HepG2 (cell line): ENCODE results near the gene CD180. TPM values are rescaled to one million over a fixed set of nuclear protein-coding genes. Genes with fewer than 3 reads are reported as not detected.

Experiments used
- ATAC-seq: fragments of 200-7000 bp; cut with Tn5 transposase; 3 replicates; pipeline ENCODE4 v1.9.1; 2020; ENCODE audit warnings: mild to moderate bottlenecking, moderate library complexity
- BruUV-seq: library from RNA; stranded (reverse); fragments of 400-500 nt; replicated peaks from 2 replicates; lab custom pipeline; 2021; lab: Mats Ljungman, UMichigan
- CTCF ChIA-PET: fragments of 300-600 bp; formaldehyde crosslinking; extraction: SDS; loops from one replicate; lab custom pipeline; 2021; ENCODE audit warnings: low total read pairs, inconsistent platforms, low intra/inter-chr PET ratio; lab: Yijun Ruan, JAX
- POLR2A ChIA-PET: fragments of 350-600 bp; sonication (Branson Sonifier 250); formaldehyde crosslinking; loops from one replicate; lab custom pipeline; 2020; ENCODE audit warnings: antibody characterized with exemption, inconsistent platforms; lab: Yijun Ruan, JAX
- DNase-seq: peaks from one replicate; pipeline ENCODE4 v3.0.0-alpha.2; 2015; ENCODE audit warnings: low spot score
- FAIRE-seq: peaks from 3 replicates; lab custom pipeline; 2011; peaks lifted over from hg19 to GRCh38; lab: Jason Lieb, UNC
- H2AFZ ChIP-seq: one replicate; pipeline ENCODE4 v1.6.1; 2011; ENCODE audit warnings: low read length, inconsistent platforms
- H3K27ac ChIP-seq: fragments of 300-600 bp; 3 replicates; pipeline ENCODE4 v1.8.0; 2011; ENCODE audit warnings: mixed run types, mild to moderate bottlenecking, mixed read lengths, low read length, inconsistent platforms; ENCODE audit not compliant: insufficient read depth; ENCODE audit errors: extremely low read length
- H3K27me3 ChIP-seq, 2 experiments: fragments of 200-600 bp in 1 of 2; 2 replicates in 1 of 2; 3 replicates in 1 of 2; pipeline versions ENCODE4 v1.6.0 to v1.8.0; 2011; ENCODE audit warnings: low read length in 2 of 2, mild to moderate bottlenecking in 2 of 2, moderate library complexity in 2 of 2, inconsistent platforms in 1 of 2; ENCODE audit not compliant: insufficient read depth in 2 of 2, control insufficient read depth in 1 of 2
- H3K36me3 ChIP-seq, 2 experiments: fragments of 200-600 bp in 1 of 2; replicated peaks in 1 of 2; 2 replicates in 1 of 2; 3 replicates in 1 of 2; pipeline versions ENCODE4 v1.5.1 to v1.8.0; 2011; ENCODE audit warnings: low read length in 2 of 2, inconsistent platforms in 1 of 2; ENCODE audit not compliant: insufficient read depth in 2 of 2, control insufficient read depth in 1 of 2
- H3K4me1 ChIP-seq: 2 replicates; pipeline ENCODE4 v1.5.1; 2012; ENCODE audit warnings: low read length, inconsistent platforms; ENCODE audit not compliant: insufficient read depth
- H3K4me2 ChIP-seq: 2 replicates; pipeline ENCODE4 v1.6.0; 2011; ENCODE audit warnings: low read depth, low read length, inconsistent platforms
- H3K4me3 ChIP-seq, 3 experiments: fragments of 200-600 bp in 1 of 3; sonication (generic), shearing (Covaris generic) in 1 of 3; replicated peaks in 1 of 3; 2 replicates each; pipeline ENCODE4 v1.5.1; 2011 to 2016; ENCODE audit warnings: low read length in 3 of 3, inconsistent platforms in 2 of 3, low read depth in 2 of 3, mild to moderate bottlenecking in 2 of 3, control low read depth in 1 of 3, mixed read lengths in 1 of 3; ENCODE audit not compliant: insufficient read depth in 1 of 3
- H3K79me2 ChIP-seq: one replicate; pipeline ENCODE4 v1.6.1; 2011; ENCODE audit warnings: low read length, inconsistent platforms; ENCODE audit not compliant: insufficient read depth
- H3K9ac ChIP-seq: 2 replicates; pipeline ENCODE4 v1.6.0; 2011; ENCODE audit warnings: mild to moderate bottlenecking, low read depth, low read length, inconsistent platforms; ENCODE audit not compliant: insufficient read depth
- H3K9me3 ChIP-seq: 2 replicates; pipeline ENCODE4 v1.5.1; 2012; ENCODE audit warnings: mild to moderate bottlenecking, low read length
- H4K20me1 ChIP-seq: 2 replicates; pipeline ENCODE4 v1.6.0; 2011; ENCODE audit warnings: inconsistent platforms, mild to moderate bottlenecking, low read length, moderate library complexity; ENCODE audit not compliant: insufficient read depth
- ELF1 ChIP-seq: sonication (generic); formaldehyde crosslinking; IDR thresholded peaks from 2 replicates; pipeline ENCODE4 v1.4.0; 2020; ENCODE audit warnings: missing genetic modification reagents
- FLYWCH1 ChIP-seq: sonication (generic); formaldehyde crosslinking; IDR thresholded peaks from 2 replicates; pipeline ENCODE4 v1.8.1; 2023; ENCODE audit warnings: mild to moderate bottlenecking, missing genetic modification reagents
- KDM6A ChIP-seq: IDR thresholded peaks from 2 replicates; pipeline ENCODE4 v1.6.1; 2016; ENCODE audit warnings: low read depth
- MAFK ChIP-seq, 2 experiments: IDR thresholded peaks in 1 of 2; conservative IDR thresholded peaks in 1 of 2; 2 replicates each; pipeline ENCODE4 v1.6.1; 2011; ENCODE audit warnings: improper control_type of control experiment in 2 of 2, low read length in 2 of 2
- SAP130 ChIP-seq: IDR thresholded peaks from 2 replicates; pipeline ENCODE4 v1.6.1; 2016; ENCODE audit warnings: low read depth
- SOX5 ChIP-seq: IDR thresholded peaks from 2 replicates; pipeline ENCODE4 v1.6.1; 2016; ENCODE audit warnings: borderline replicate concordance
- SP2 ChIP-seq: sonication (generic); formaldehyde crosslinking; IDR thresholded peaks from 2 replicates; pipeline ENCODE4 v1.5.1; 2020; ENCODE audit warnings: mild to moderate bottlenecking, missing genetic modification reagents
- ZNF232 ChIP-seq: sonication (generic); formaldehyde crosslinking; IDR thresholded peaks from 2 replicates; pipeline ENCODE4 v1.4.0; 2020; ENCODE audit warnings: missing genetic modification reagents, borderline replicate concordance
- ZNF253 ChIP-seq: sonication (generic); formaldehyde crosslinking; IDR thresholded peaks from 2 replicates; pipeline ENCODE4 v1.8.0; 2022; ENCODE audit warnings: mild to moderate bottlenecking, missing genetic modification reagents, borderline replicate concordance
- WGBS: methylation state at CpG from one replicate; pipeline ENCODE4 v1.1.6; 2017; ENCODE audit warnings: low lambda C conversion rate; 5-methylcytosine and 5-hydroxymethylcytosine counted together
- in situ Hi-C: cut with HindIII; loops from 2 replicates; pipeline ENCODE4 v1.10.0; 2017; ENCODE audit warnings: low pct_unique_long_range_greater_than_20kb; ENCODE audit not compliant: extremely low pct_ligation_motif_present
- intact Hi-C: fragments of 100-400 bp; cut with micrococcal nuclease; formaldehyde crosslinking; loops from one replicate; pipeline ENCODE4 v1.10.0; 2022; ENCODE audit not compliant: unreplicated experiment
- polyA plus RNA-seq, 8 experiments: library from polyadenylated mRNA; depleted of rRNA in 3 of 8; stranded (reverse) in 7 of 8; unstranded in 1 of 8; fragments of >200 nt; fragmentation: Illumina TruSeq in 4 of 8; extraction: Trizol in 4 of 8; gene quantifications; 2 replicates each; pipeline versions ENCODE4 v1.2.1 to v1.2.3, GENCODE V29; 2011 to 2016; ENCODE audit warnings: low read depth in 4 of 8, missing spikeins in 1 of 8, mixed read lengths in 1 of 8; ENCODE audit not compliant: insufficient read depth in 1 of 8
- total RNA-seq, 5 experiments: library from RNA; depleted of rRNA; stranded (reverse); fragments of >200 nt; fragmentation: Illumina TruSeq; extraction: Trizol; gene quantifications; 2 replicates each; pipeline ENCODE4 v1.2.3, GENCODE V29; 2016; ENCODE audit warnings: low read depth in 1 of 5
- TF ChIP-seq, protein P1 (sequence below): sonication (generic); formaldehyde crosslinking; IDR thresholded peaks from 2 replicates; pipeline ENCODE4 v1.4.0; 2020; ENCODE audit warnings: mild to moderate bottlenecking, low read depth, missing genetic modification reagents
- TF ChIP-seq, protein P2 (sequence below): sonication (generic); formaldehyde crosslinking; IDR thresholded peaks from 2 replicates; pipeline ENCODE4 v1.8.0; 2022; ENCODE audit warnings: missing genetic modification reagents, mild to moderate bottlenecking, borderline replicate concordance
- TF ChIP-seq, protein P3 (sequence below): sonication (generic); formaldehyde crosslinking; IDR thresholded peaks from 2 replicates; pipeline ENCODE4 v1.5.0; 2020; ENCODE audit warnings: mild to moderate bottlenecking, missing genetic modification reagents, moderate library complexity
- TF ChIP-seq, protein P4 (sequence below): sonication (generic); formaldehyde crosslinking; IDR thresholded peaks from 2 replicates; pipeline ENCODE4 v1.5.0; 2020; ENCODE audit warnings: mild to moderate bottlenecking, missing genetic modification reagents

CD180 gene
- total and polyA plus RNA-seq, 2 of the 13 experiments (the other 11 are each of a cell fraction or from before 2014, with no cell fraction given), result not detected

DNA sequence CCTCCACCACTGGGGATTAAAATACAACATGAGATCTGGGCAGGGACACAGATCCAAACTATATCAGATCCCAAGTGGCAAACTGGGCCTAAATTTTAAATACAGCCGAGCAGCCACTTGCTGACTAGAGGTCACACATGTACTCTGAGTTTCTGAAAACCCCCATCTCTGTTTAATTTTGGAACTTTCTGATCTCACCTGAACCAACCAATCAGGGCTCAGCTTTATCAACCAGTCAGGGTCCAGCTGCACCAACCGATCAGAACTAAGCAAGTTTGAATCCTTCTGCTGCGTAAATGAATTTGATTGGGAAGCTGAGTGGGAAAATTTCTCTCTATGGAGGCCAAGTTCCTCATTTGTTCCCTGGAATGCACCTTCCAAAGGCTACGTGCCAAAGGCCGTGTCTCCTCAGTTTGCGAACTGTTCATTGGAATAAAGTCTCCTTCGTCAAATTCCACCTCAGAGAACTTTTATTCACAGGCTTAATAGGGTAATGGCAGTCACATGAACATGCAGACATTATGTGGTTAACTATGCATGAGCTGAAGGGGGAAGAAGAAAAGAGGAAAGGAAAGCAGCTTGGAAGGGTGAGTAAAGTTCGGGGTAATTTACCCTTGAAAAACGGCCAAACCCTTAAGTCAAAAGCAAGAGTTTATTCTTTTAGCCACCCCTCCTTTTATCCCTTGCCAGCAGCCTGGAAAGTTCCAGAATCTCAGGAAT, 3.7 kb downstream of the CD180 start:
- H4K20me1 ChIP-seq, result no peaks in the 10 kb centered on the region
- intact Hi-C loops, result no loop called here

DNA sequence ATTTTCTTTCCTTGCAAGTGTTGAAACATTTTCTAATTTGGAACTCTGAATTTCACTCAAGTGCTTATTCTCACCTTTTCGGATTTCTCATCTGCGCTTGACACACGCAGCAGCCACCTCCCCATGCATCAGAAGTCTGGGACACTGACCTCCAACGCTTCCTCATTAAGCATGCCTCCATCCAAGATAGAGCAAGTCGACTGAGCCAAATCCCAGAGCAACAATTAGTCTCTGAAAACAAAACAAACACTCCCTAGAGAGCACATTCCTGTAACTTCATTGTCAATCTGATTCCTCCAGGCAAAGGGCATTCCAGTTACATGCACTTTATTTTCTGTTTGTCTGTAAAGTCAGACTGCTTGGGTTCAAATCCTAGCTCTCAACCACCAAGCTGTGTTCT, 5.7 kb downstream of the CD180 start:
- Histone ChIP-seq H3K36me3 (no peaks in the 10 kb centered on the region), H3K79me2 (no peaks in the 10 kb centered on the region), H2AFZ (no peak overlapping the region), H3K27ac (no peak overlapping the region), H3K4me3 (no peak overlapping the region), H3K4me1 (no peaks in the 10 kb centered on the region), H3K9me3 (no peaks in the 10 kb centered on the region), H3K9ac (no peak overlapping the region), H3K27me3 (no peaks in the 10 kb centered on the region; a peak in 1 of 5 replicates), H4K20me1 (no peaks in the 10 kb centered on the region), H3K4me2 (no peak overlapping the region)
- FAIRE-seq (no peak), DNase-seq (no peak), ATAC-seq (no peak)
- intact Hi-C loops, result no loop called here
- ChIA-PET CTCF (no interaction called here), POLR2A (no interaction called here)
- in situ Hi-C loops, result no loop called here
- BruUV-seq, result no TSS peak
- WGBS, result 59% methylated on average over 5 of the region's 5 CpGs
- TF ChIP-seq, protein P1, sequence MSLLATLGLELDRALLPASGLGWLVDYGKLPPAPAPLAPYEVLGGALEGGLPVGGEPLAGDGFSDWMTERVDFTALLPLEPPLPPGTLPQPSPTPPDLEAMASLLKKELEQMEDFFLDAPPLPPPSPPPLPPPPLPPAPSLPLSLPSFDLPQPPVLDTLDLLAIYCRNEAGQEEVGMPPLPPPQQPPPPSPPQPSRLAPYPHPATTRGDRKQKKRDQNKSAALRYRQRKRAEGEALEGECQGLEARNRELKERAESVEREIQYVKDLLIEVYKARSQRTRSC (CRISPR knock-in tag), result no peak
- TF ChIP-seq, protein P2, sequence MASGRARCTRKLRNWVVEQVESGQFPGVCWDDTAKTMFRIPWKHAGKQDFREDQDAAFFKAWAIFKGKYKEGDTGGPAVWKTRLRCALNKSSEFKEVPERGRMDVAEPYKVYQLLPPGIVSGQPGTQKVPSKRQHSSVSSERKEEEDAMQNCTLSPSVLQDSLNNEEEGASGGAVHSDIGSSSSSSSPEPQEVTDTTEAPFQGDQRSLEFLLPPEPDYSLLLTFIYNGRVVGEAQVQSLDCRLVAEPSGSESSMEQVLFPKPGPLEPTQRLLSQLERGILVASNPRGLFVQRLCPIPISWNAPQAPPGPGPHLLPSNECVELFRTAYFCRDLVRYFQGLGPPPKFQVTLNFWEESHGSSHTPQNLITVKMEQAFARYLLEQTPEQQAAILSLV (CRISPR knock-in tag), result no peak
- TF ChIP-seq, protein P3, sequence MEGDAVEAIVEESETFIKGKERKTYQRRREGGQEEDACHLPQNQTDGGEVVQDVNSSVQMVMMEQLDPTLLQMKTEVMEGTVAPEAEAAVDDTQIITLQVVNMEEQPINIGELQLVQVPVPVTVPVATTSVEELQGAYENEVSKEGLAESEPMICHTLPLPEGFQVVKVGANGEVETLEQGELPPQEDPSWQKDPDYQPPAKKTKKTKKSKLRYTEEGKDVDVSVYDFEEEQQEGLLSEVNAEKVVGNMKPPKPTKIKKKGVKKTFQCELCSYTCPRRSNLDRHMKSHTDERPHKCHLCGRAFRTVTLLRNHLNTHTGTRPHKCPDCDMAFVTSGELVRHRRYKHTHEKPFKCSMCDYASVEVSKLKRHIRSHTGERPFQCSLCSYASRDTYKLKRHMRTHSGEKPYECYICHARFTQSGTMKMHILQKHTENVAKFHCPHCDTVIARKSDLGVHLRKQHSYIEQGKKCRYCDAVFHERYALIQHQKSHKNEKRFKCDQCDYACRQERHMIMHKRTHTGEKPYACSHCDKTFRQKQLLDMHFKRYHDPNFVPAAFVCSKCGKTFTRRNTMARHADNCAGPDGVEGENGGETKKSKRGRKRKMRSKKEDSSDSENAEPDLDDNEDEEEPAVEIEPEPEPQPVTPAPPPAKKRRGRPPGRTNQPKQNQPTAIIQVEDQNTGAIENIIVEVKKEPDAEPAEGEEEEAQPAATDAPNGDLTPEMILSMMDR (CRISPR knock-in tag), result no peak
- no peak for TF ChIP-seq SAP130 (CRISPR knock-in tag)
- no peak for TF ChIP-seq ELF1 (CRISPR knock-in tag)
- TF ChIP-seq SOX5 (CRISPR knock-in tag), result no peak
- no peak for TF ChIP-seq KDM6A (CRISPR knock-in tag)
- no peak for TF ChIP-seq ZNF253 (CRISPR knock-in tag)

More for the DNA sequence above, 3.7 kb downstream of the CD180 start:
- no peak for FAIRE-seq
- ATAC-seq, result no peak
- no peaks in the 10 kb centered on the region for H3K4me1 ChIP-seq
- no peak overlapping the region for H3K4me2 ChIP-seq
- no peak for TF ChIP-seq FLYWCH1 (CRISPR knock-in tag)
- TF ChIP-seq SP2 (CRISPR knock-in tag), result no peak
- no peak for TF ChIP-seq MAFK (conservative IDR thresholded peaks at IDR 0.05 in 1 of 2, IDR thresholded peaks at IDR 0.05 in 1 of 2; ENCODE audit: low read length in 2 of 2)
- no peak for TF ChIP-seq ZNF232 (CRISPR knock-in tag)
- TF ChIP-seq, protein P4, sequence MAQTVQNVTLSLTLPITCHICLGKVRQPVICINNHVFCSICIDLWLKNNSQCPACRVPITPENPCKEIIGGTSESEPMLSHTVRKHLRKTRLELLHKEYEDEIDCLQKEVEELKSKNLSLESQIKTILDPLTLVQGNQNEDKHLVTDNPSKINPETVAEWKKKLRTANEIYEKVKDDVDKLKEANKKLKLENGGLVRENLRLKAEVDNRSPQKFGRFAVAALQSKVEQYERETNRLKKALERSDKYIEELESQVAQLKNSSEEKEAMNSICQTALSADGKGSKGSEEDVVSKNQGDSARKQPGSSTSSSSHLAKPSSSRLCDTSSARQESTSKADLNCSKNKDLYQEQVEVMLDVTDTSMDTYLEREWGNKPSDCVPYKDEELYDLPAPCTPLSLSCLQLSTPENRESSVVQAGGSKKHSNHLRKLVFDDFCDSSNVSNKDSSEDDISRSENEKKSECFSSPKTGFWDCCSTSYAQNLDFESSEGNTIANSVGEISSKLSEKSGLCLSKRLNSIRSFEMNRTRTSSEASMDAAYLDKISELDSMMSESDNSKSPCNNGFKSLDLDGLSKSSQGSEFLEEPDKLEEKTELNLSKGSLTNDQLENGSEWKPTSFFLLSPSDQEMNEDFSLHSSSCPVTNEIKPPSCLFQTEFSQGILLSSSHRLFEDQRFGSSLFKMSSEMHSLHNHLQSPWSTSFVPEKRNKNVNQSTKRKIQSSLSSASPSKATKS (CRISPR knock-in tag), result no peak
- in situ Hi-C loops, result no loop called here
- H3K79me2 ChIP-seq, result no peaks in the 10 kb centered on the region
- H3K27ac ChIP-seq, result no peak overlapping the region
- DNase-seq, result no peak
- no peaks in the 10 kb centered on the region; a peak in 1 of 5 replicates for H3K27me3 ChIP-seq
- no peaks in the 10 kb centered on the region for H3K9me3 ChIP-seq
- ChIA-PET CTCF (no interaction called here), POLR2A (no interaction called here)
- 60% methylated on average over 8 of the region's 9 CpGs for WGBS
- H3K9ac ChIP-seq, result no peak overlapping the region
- no peak overlapping the region for H3K4me3 ChIP-seq
- no peak overlapping the region for H2AFZ ChIP-seq
- no peaks in the 10 kb centered on the region for H3K36me3 ChIP-seq
- no TSS peak for BruUV-seq
